ENCODE results near the gene TTLL13.

DNA sequence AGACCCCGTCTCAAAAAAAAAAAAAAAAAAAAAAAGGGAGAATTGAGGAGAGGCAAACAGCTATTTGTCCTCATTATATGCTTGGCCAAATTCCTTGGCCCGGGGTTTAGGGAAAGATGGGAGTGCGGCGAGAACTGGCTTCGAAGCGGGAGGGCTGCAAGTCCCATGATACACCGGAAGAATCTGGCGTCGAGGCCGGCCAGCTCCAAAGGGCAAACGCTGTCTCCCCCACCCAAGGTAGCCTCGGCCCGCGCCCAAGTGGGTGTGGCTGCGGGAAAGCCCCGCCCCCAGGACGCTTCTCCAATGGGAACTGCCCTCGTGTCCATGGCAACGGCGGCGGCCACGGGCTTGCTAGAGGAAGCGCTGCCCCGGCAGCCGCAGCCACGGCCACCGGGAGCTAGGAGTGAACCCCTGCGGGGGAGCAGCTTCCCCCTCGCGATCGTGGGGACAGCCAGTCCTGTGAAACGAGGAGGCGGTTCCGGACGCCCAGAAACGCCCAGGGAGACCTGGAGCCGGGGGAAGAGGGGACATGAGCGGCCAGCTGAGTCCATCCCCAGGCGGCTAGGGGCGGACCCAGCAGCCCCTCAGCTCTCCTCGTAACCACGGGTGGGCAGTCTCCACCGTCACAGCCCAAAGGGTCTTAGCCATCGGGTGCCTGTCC lies at the start of gene TTLL13:
- TF ChIP-seq, protein P1, sequence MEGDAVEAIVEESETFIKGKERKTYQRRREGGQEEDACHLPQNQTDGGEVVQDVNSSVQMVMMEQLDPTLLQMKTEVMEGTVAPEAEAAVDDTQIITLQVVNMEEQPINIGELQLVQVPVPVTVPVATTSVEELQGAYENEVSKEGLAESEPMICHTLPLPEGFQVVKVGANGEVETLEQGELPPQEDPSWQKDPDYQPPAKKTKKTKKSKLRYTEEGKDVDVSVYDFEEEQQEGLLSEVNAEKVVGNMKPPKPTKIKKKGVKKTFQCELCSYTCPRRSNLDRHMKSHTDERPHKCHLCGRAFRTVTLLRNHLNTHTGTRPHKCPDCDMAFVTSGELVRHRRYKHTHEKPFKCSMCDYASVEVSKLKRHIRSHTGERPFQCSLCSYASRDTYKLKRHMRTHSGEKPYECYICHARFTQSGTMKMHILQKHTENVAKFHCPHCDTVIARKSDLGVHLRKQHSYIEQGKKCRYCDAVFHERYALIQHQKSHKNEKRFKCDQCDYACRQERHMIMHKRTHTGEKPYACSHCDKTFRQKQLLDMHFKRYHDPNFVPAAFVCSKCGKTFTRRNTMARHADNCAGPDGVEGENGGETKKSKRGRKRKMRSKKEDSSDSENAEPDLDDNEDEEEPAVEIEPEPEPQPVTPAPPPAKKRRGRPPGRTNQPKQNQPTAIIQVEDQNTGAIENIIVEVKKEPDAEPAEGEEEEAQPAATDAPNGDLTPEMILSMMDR (IDR thresholded peaks at IDR 0.05): peak in 1 of 6 experiments; percentile 10
- no peak for TF ChIP-seq POLR2A (IDR thresholded peaks at IDR 0.05)
